ENCODE measurements around the gene PPFIA2. TPM values are rescaled to one million over a fixed set of nuclear protein-coding genes. Genes with fewer than 3 reads are reported as not detected.

The PPFIA2 gene
- total RNA-seq, 1 donor from 2014 or later, result 5.7 TPM

GRCh38 chr12:81727391-81727790 lies 31.8 kb downstream of the PPFIA2 start:
- H3K4me3 Mint-ChIP-seq, result no peak overlapping the region
- no peaks in the 10 kb centered on the region for H3K9me3 Mint-ChIP-seq
- no peak for DNase-seq (ENCODE audit: extremely low spot score, unreplicated experiment)
- H3K27ac Mint-ChIP-seq, result no peak overlapping the region
- TF ChIP-seq CTCF (conservative IDR thresholded peaks at IDR 0.05), result no peak
- H3K4me1 Mint-ChIP-seq (ENCODE audit: unreplicated experiment), result peaks cover 8% of the 10 kb centered on the region
- H3K27me3 Mint-ChIP-seq, result no peaks in the 10 kb centered on the region
- no peaks in the 10 kb centered on the region for H3K36me3 Mint-ChIP-seq

GRCh38 chr12:81726634-81727033 lies 32.5 kb downstream of the PPFIA2 start:
- H3K27ac Mint-ChIP-seq, result no peak overlapping the region
- TF ChIP-seq CTCF (conservative IDR thresholded peaks at IDR 0.05), result no peak
- no peak for DNase-seq (ENCODE audit: extremely low spot score, unreplicated experiment)
- H3K36me3 Mint-ChIP-seq, result no peaks in the 10 kb centered on the region
- H3K4me3 Mint-ChIP-seq, result no peak overlapping the region
- H3K9me3 Mint-ChIP-seq, result no peaks in the 10 kb centered on the region
- H3K4me1 Mint-ChIP-seq (ENCODE audit: unreplicated experiment), result peaks cover 8% of the 10 kb centered on the region
- no peaks in the 10 kb centered on the region for H3K27me3 Mint-ChIP-seq

GRCh38 chr12:81723361-81723760 lies 35.8 kb downstream of the PPFIA2 start:
- DNase-seq (ENCODE audit: extremely low spot score, unreplicated experiment), result no peak
- no peak for TF ChIP-seq CTCF (conservative IDR thresholded peaks at IDR 0.05)
- H3K27ac Mint-ChIP-seq, result no peak overlapping the region

GRCh38 chr12:81722004-81722403 lies 37.1 kb downstream of the PPFIA2 start:
- Mint-ChIP-seq H3K27me3 (no peaks in the 10 kb centered on the region), H3K27ac (no peak overlapping the region), H3K4me3 (no peak overlapping the region), H3K9me3 (no peaks in the 10 kb centered on the region), H3K36me3 (no peaks in the 10 kb centered on the region), H3K4me1 (ENCODE audit: unreplicated experiment) (no peaks in the 10 kb centered on the region)
- no peak for DNase-seq (ENCODE audit: extremely low spot score, unreplicated experiment)
- no peak for TF ChIP-seq CTCF (conservative IDR thresholded peaks at IDR 0.05)

More at GRCh38 chr12:81723361-81723760, 35.8 kb downstream of the PPFIA2 start:
- H3K36me3 Mint-ChIP-seq, result no peaks in the 10 kb centered on the region
- H3K27me3 Mint-ChIP-seq, result no peaks in the 10 kb centered on the region
- H3K4me1 Mint-ChIP-seq (ENCODE audit: unreplicated experiment), result no peaks in the 10 kb centered on the region
- no peaks in the 10 kb centered on the region for H3K9me3 Mint-ChIP-seq
- no peak overlapping the region for H3K4me3 Mint-ChIP-seq

- no peak for DNase-seq (ENCODE audit: extremely low spot score, unreplicated experiment)
- H3K27me3 Mint-ChIP-seq, result no peaks in the 10 kb centered on the region
- no peaks in the 10 kb centered on the region for H3K4me1 Mint-ChIP-seq (ENCODE audit: unreplicated experiment)
- H3K27ac Mint-ChIP-seq, result no peak overlapping the region
- TF ChIP-seq CTCF (conservative IDR thresholded peaks at IDR 0.05), result no peak
- no peaks in the 10 kb centered on the region for H3K9me3 Mint-ChIP-seq
- no peak overlapping the region for H3K4me3 Mint-ChIP-seq
- no peaks in the 10 kb centered on the region for H3K36me3 Mint-ChIP-seq
Observed at GRCh38 chr12:81718616-81719015, 40.5 kb downstream of the PPFIA2 start.

- TF ChIP-seq CTCF (conservative IDR thresholded peaks at IDR 0.05), result no peak
- Mint-ChIP-seq H3K36me3 (no peaks in the 10 kb centered on the region), H3K4me1 (ENCODE audit: unreplicated experiment) (no peaks in the 10 kb centered on the region), H3K27ac (no peak overlapping the region), H3K9me3 (no peaks in the 10 kb centered on the region), H3K4me3 (no peak overlapping the region), H3K27me3 (no peaks in the 10 kb centered on the region)
- no peak for DNase-seq (ENCODE audit: extremely low spot score, unreplicated experiment)
Observed at GRCh38 chr12:81712536-81712935, 46.6 kb downstream of the PPFIA2 start.

Data from type B pancreatic cell (in vitro differentiated cells).